Thoracic aorta (tissue), 2 donors: ENCODE results near the gene NUDT8. TPM values are rescaled to one million over a fixed set of nuclear protein-coding genes. Genes with fewer than 3 reads are reported as not detected.

ENCODE experiments used
- ATAC-seq: fragments of 150-250 bp; one replicate; pipeline ENCODE4 v1.8.0; 2017; ENCODE audit warnings: low read depth; ENCODE audit not compliant: insufficient number of reproducible peaks, low FRiP score
- DNase-seq: peaks from one replicate; pipeline ENCODE4 v3.0.0-alpha.2; 2020; ENCODE audit warnings: low spot score
- H3K27ac ChIP-seq, 2 donors: fragments of 200-600 bp; sonication (generic); 1 replicate in 1 of 2; 2 replicates in 1 of 2; pipeline ENCODE4 v1.5.1; 2016; ENCODE audit warnings: mild to moderate bottlenecking in 2 of 2, moderate library complexity in 2 of 2
- H3K27me3 ChIP-seq: fragments of 200-600 bp; sonication (generic); replicated peaks from 2 replicates; pipeline ENCODE4 v1.6.0; 2016; ENCODE audit warnings: mild to moderate bottlenecking; ENCODE audit not compliant: insufficient read depth
- H3K36me3 ChIP-seq: fragments of 200-600 bp; sonication (generic); one replicate; pipeline ENCODE4 v1.5.1; 2016
- H3K4me1 ChIP-seq, 2 donors: fragments of 200-600 bp; sonication (generic); 1 replicate in 1 of 2; 2 replicates in 1 of 2; pipeline versions ENCODE4 v1.5.1 to v1.6.0; 2016; ENCODE audit warnings: low read depth in 2 of 2, mild to moderate bottlenecking in 1 of 2; ENCODE audit not compliant: control insufficient read depth in 1 of 2
- H3K4me3 ChIP-seq: fragments of 200-600 bp; sonication (generic); 2 replicates; pipeline ENCODE4 v1.5.1; 2016; ENCODE audit warnings: mild to moderate bottlenecking
- H3K9me3 ChIP-seq: fragments of 200-600 bp; sonication (generic); 2 replicates; pipeline ENCODE4 v1.5.1; 2016
- CTCF ChIP-seq: fragments of 200-600 bp; sonication (generic); IDR thresholded peaks from one replicate; pipeline ENCODE4 v1.5.1; 2019; ENCODE audit warnings: antibody characterized with exemption
- total RNA-seq, 2 donors: library from RNA; depleted of rRNA; stranded (reverse); fragments of >200 nt; gene quantifications; one replicate each; pipeline versions ENCODE4 v1.1.0 to v1.2.3, GENCODE V29; 2016

NUDT8 gene
- total RNA-seq, 2 donors from 2014 or later: 5.7 to 6.1 TPM

DNA sequence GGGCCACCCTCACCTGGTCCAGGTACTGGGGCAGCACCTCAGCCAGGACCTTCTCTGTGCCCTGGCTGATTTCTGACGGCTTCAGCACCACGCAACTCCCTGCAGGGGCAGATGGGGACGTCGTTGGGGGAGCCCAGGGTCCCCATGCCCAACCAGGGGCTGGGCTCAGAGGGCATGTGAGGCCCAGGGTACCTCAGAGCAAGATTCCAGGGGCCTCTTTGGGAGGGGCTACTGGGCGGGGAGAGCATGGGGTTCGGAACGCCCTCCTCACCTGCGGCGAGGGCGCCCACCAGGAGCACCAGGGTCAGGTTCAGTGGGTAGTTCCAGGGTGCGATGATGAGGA lies 36.5 kb upstream of the NUDT8 start:
- Histone ChIP-seq H3K4me1 (no peaks in the 10 kb centered on the region), H3K27ac (no peak overlapping the region), H3K4me3 (no peak overlapping the region), H3K27me3 (no peaks in the 10 kb centered on the region), H3K36me3 (no peaks in the 10 kb centered on the region), H3K9me3 (no peaks in the 10 kb centered on the region)
- no peak for TF ChIP-seq CTCF
- ATAC-seq (no peak), DNase-seq (no peak)

DNA sequence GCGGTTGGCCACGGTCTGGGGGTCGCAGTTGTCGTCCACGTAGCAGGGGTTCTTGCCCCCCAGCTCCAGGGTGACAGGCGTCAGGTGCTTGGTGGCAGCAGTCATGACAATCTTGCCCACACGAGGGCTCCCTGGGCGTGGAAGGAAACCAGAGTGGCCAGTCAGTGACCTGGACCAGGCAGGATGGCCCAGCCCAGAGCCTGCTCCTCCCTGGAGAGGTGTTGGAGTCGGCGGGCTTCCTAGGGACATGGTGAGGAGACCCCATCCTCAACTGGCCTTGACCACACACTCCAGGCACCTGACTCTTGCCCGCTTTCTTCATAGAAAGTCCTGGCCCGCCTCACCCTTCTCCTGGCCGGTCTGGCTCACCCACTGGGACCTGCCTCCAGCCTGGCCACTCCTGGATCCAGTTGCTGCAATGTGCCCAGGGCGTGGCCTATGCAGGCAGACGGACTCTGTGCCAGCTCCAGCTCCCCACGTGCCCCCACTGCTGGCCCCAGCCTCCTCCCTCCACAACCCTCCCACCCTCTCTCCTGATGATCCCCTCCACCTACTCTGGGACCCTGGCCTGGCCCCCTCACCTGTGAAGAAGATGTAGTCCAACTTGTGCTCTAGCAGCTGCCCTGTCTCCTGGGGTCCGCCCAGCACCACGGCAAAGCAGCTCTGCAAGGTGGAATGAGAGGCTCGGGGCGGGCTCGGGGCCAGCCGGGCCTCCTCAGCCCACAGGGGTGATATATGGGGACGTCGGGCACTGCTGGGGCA lies 36.0 kb upstream of the NUDT8 start:
- no peaks in the 10 kb centered on the region for H3K36me3 ChIP-seq
- no peaks in the 10 kb centered on the region for H3K9me3 ChIP-seq
- TF ChIP-seq CTCF: no peak
- no peak for DNase-seq
- no peak overlapping the region for H3K4me3 ChIP-seq
- no peaks in the 10 kb centered on the region for H3K4me1 ChIP-seq
- H3K27ac ChIP-seq: no peak overlapping the region
- ATAC-seq: no peak
- no peaks in the 10 kb centered on the region for H3K27me3 ChIP-seq

DNA sequence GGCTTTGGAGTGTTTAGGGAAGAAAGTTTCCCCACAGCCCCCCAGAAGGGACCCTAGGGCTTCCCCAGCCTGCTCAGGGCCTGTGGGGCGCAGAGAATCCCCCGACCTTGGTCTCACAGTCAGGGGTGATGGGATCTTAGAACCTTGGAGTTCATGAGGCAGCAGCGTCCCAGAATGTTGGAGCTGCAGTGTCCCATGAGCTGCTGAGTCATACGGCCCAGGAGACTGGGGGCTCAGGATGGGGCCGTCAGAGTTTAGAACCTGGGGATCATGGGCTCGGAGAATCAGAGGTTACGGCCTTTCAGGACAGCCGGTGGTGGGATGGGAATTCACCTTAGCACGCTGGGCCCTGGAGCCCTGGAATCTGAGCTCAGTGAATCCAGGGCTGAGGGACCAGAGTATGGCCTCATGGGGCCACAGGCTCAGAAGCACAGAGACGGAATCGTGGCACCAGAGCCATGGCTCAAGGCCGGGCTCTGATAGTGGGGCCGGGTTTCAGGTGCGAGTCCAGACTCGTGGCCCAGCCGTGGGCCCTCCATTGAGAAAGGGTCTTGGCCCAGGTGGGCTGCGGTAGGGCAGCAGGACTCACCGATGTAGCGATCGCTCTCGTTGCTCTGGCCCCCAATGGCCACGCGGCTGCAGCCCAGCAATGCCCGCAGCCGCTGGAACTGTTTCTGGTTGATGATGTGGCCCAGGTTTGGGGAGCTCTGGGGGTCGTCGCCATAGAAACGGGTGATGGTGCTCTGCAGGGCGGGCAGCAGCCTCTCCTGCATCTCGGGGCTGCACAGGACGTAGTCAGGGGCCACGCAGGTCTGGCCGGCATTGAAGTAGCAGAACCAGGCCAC lies 35.2 kb upstream of the NUDT8 start:
- DNase-seq (no peak), ATAC-seq (no peak)
- H3K4me3 ChIP-seq: no peak overlapping the region
- H3K4me1 ChIP-seq: no peaks in the 10 kb centered on the region
- H3K27me3 ChIP-seq: no peaks in the 10 kb centered on the region
- no peak overlapping the region for H3K27ac ChIP-seq
- no peaks in the 10 kb centered on the region for H3K36me3 ChIP-seq
- no peaks in the 10 kb centered on the region for H3K9me3 ChIP-seq
- TF ChIP-seq CTCF: no peak

- DNase-seq (no peak), ATAC-seq (no peak)
- H3K4me1 ChIP-seq: no peaks in the 10 kb centered on the region
- no peak for TF ChIP-seq CTCF
- H3K9me3 ChIP-seq: no peaks in the 10 kb centered on the region
- H3K27ac ChIP-seq: no peak overlapping the region
- no peaks in the 10 kb centered on the region for H3K27me3 ChIP-seq
- H3K36me3 ChIP-seq: no peaks in the 10 kb centered on the region
- H3K4me3 ChIP-seq: no peak overlapping the region
Observed at GRCh38 chr11:67664213-67664585, 34.5 kb upstream of the NUDT8 start.

GRCh38 chr11:67663532-67664212 lies 33.9 kb upstream of the NUDT8 start:
- Histone ChIP-seq H3K4me3 (no peak overlapping the region), H3K27me3 (no peaks in the 10 kb centered on the region), H3K36me3 (no peaks in the 10 kb centered on the region), H3K27ac (no peak overlapping the region), H3K9me3 (no peaks in the 10 kb centered on the region), H3K4me1 (no peaks in the 10 kb centered on the region)
- ATAC-seq (no peak), DNase-seq (no peak)
- TF ChIP-seq CTCF: no peak
